Limb (tissue), 2 donors: ENCODE results near the gene GSTO2.
"Not testable (repeated sequence)": the region's sequence is repeated elsewhere in the genome, so short reads cannot be mapped to it uniquely, and the experiment has no call there.

ENCODE experiments used
- DNase-seq, 2 donors: peaks; one replicate each; pipeline ENCODE4 v3.0.0-alpha.2; 2016; ENCODE audit errors: extremely low spot score in 2 of 2

The GSTO2 gene

DNA sequence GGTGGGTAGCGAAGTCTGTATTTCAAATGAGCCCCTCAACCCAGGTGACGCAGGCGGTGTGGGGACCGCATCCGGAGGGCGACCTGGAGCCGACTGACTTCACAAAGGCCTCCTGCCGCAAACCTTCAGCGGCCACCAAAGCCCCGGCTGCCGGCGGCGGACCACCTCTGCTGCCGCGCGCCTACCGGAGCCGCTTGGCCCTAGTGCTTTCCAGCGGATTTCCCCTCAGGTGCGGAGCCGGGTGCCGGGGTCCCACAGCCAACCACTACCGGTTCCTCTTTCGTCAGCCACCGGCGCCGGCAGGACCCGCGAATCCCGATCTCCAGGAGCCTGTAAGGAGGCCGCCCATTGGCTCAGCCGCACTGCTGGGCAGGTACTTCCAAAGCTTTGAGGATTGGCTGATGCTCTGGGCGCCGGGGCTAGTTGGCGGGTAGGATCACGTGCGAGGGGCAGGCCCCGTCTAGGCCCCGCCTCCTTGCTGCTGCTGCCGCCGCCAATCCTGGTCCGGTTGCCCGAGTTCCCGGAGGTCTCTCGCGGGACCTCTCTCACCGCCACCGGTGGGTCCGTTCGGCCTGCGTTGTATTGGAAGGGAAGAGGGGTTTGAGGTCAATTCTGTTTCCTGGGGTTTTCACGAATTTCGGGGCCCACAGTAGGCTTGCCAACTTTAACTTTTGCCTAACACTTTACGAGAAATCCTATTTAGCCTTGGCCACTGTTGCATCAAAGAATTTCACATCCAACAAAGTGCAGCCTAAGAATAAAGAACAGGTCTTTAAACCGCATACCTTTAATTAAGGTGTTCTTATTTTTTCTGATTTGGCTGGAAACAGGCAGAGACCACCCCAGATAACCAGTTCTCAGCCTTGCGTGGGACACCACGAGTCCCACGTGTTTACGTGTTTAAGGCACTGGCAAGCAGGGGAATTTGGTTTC lies at the start of gene GSTO2:
Gene GSTO2 (plus strand): TSS at position 472 of the 933 bp plus-strand sequence. CDS start 5,732 bp downstream, outside the sequence.
- peak; percentile 98 to 99 for DNase-seq

DNA sequence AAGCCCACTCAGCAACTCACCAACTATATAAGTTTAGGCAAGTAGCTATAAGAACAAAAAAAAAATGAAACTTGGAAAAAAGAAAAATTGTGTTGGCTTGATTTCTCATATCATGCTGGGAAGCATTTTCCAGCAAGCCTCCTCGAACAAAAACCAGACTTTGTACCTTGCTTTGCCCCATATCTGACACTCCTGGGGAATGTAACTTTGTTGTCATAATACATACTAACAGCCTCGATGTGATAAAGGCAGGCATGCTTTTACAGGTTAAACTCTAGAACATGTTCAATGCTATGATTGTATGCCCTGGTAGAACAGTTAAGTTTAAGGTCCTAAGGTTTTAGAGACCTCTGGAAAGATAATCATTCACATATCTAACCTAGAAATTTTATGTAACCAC lies 48.5 kb upstream of the GSTO2 start:
- no peak for DNase-seq

DNA sequence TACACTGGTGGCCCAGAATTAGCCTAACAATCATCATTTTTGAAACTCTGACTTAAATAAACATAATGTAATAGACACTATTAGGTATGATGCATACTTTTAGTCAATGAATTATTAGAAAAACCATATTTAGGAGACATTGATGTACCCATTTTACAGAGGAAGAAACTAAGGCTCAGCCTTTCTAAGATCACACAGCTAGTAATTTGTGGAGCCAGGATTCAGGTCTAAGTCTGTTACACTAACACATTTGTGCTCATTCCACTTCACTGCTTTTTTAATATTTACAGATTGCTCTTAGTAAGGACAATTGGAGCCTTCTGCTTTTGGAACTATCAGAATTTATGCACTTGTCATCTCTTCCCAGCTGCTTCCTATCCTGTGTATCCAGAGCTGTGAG lies 45.7 kb upstream of the GSTO2 start:
- DNase-seq: no peak

DNA sequence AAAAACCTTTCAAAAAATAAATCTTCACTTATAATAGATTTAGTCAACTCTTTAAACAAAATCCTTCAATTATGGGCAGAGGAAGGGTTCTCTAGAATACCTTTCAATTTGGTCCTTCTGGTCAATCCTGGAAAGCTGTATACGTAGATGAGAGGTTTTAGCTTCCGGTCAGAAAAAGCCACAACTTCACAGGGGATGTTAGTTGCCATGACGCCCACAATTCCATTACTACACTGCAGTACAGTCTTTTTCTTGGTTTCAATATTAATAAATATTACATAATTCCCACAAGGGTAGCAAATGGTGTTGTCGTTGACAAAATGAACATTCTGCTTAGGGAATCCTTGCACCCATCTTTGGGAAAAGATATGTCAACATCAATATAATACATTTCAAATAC lies 38.5 kb upstream of the GSTO2 start:
- DNase-seq: no peak

DNA sequence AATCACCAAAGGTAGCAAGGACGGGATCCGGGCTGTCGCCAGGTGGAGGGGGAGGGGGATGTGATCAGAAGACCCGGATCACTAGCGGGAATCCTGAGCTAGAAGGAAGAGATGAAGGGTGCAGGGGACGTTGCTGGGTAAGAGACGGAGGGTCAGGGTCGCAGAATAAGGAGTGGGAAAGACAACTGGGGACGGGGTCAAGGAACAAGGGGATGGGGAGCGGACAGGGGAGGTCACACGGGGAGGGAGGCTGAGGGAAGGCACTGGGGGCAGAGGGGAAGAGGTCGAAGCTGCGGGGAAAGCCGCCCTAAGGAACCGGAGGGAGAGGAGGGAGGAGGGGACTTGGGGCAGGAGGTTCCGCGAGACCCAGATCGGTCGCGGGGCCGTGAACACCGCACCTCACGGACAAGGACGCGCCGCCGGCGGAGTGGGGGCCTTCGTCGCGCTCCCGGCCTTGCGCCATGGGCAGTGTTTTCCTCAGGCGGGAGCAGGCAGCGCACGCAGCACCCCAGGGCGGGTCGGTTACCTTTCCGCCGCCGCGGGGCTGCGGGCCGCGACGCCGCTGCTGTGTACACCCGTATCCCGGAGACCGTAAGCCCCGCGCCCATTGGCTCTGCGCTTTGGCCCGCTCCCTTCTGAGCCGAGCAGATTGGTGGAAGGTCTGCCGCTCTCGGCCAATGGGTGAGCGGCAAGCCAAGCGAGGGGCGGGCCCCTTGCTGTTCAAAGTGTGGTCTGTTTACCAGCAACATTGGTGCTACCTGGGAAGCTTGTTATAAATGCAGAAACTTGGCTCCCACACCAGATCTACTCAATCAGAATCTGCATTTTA lies 37.0 kb upstream of the GSTO2 start, which contains the start of gene CFAP43:
Gene CFAP43 (minus strand): TSS at position 581 of the 829 bp plus-strand sequence. CDS start 118 bp downstream, at position 463.
- peak; percentile 96 to 99 for DNase-seq

DNA sequence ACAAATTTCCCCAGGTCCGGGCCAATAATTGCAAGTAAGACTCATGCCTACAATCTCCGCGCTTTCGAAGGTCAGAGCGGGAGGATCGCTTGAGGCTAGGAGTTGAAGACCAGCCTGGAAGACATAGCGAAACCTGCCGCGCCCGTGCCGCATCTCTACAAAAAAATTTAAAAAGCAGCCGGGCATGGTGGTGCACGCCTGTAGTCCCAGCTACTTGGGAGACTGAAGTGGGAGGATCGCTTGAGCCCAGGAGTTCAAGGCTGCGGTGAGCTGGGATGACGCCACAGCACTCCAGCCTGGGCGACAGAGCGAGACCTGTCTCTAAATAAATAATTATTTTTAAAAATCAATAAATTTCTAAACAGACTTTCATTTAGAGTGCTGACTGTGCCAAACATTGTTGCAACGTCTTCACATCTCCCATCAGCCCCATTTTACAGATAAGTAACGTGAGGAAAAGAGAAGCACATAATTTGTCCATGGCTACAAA lies 36.3 kb upstream of the GSTO2 start:
- DNase-seq: no peak

DNA sequence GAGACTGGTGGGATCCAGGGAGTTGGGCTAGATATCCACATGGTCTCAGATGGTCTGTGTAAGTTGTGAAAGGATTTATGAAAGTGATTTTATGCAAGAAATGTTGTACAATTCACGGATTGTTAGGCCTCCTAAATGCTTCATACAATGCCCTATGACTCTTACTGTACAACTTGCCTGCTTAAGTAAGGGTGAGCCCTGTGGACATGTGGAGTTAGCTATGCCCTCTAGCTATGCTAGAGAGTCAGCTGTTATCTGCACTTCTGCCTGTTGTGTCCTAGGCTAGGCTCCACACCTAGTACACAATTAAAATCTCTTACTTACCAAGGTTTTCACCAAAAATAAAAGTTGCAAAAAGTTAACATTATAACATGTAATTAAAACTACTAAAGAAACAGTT lies 35.2 kb upstream of the GSTO2 start:
- DNase-seq: no peak

DNA sequence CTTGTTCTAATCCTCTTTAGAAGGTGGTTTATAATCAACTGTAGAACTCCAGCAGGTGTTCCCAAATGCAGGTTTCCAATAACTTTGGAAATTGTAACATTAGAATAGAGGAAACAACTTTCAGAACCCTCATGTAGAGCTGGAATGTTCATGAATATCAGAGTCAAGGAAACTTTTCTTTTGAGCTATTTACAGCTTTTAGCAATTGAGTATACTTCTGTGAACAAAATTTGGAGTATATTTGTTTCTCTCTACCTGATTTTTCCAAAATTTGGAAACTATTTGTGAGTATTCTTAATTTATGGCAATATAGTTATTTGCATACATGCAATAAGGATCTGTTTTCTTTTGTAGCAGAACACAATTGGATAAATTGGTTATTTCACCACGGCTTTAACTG lies 34.0 kb upstream of the GSTO2 start:
- DNase-seq: no peak

DNA sequence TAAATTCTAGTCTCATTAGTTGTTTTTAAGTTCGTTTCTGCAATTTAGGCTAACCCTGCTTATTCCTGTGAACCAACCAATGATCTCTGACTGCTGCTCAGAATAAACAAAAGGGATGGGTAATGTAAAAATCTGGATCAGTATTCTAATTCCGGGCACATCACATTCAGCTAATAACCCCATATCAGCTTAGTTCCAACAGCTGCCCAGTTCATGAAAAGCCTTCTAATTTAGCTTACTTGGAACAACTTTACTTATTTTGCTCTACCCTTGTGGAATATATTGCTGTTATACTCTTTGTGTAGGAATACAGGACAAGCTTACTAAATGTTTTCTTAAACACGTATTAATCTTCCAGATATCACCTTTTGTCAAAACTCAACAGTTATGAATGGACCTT lies 33.2 kb upstream of the GSTO2 start:
- no peak for DNase-seq

DNA sequence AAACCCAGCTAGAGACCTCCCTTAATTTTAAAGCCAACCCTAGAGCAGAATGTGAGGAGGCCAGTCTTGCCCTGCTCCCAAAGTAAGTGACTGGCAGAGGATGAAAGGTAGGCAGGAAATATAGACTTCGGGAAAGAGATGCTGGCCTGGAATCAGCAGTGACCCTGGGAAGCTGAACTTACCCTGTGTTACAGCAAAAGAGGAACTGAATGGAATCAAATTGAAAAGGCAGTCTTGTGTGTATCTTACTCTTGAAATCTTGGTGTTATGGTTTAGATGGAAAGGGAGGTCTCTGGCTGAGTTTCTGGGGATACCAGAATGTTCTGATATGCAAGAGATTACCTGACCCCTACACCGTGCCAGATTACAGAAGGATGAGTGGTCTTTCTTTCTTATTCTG lies 28.9 kb upstream of the GSTO2 start:
- no peak for DNase-seq

DNA sequence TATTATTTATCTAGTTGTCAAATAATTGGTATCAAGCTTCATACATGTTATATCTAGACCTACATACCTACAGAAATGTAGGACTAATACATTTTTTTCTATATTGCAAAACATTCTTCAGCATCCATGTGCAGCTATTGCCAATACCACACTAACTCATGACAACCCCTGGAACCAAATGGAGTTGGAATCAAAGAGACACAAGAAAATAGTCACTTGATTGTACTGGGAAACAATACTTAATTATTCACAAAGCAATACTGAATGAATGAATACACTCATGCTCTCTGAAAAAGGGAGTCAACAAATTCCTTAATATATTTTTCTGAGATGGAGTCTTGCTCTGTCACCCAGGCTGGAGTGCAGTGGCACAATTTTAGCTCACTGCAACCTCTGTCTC lies 26.4 kb upstream of the GSTO2 start:
- DNase-seq: no peak

DNA sequence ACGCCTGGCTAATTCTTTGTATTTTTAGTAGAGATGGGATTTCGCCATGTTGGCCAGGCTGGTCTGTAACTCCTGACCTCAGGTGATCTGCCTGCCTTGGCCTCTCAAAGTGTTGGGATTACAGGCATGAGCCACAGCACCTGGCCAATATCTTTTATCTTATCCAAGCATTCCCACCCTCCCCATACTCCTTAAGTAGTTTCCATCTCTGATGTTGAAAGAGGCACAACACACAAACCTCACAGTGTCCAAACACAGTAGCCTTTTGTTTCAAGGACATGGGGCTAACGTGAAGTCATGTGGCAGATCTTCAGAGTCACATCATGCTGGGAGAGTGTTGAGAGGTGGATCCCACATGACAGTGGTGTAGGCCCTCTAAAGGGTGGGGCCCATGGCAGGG lies 26.0 kb upstream of the GSTO2 start:
- DNase-seq: not testable (repeated sequence)

DNA sequence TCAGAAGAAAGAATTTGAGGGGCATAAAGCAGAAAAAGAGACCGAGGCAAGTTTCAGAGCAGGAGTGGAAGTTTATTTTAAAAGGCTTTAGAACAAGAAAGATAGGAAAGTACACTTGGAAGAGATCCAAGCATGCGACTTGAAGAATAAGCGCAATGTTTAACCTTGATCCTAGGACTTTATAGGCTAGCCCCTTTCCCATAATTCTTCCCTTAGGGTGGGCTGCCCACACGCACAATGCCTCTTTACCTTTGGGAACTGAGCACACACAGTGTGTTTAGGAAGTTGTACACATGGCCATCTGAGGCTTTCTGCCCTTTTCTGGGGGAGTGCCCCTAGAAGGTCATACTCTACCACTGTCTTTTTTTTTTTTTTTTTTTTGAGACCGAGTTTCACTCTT lies 25.5 kb upstream of the GSTO2 start:
- DNase-seq: no peak

DNA sequence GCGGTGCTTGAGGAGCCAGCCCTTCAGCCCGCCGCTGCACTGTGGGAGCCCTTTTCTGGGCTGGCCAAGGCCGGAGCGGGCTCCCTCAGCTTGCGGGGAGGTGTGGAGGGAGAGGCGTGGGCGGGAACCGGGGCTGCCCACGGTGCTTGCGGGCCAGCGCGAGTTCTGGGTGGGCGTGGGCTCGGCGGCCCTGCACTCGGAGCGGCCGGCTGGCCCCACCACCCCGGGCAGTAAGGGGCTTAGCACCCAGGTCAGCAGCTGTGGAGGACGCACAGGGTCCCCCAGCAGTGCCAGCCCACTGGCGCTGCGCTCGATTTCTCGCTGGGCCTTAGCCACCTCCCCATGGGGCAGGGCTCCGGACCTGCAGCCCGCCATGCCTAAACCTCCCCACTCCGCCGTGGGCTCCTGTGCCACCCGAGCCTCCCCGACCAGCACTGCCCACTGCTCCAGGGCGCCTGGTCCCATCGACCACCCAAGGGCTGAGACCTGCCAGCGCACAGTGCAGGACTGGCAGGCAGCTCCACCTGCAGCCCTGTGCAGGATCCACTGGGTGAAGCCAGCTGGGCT lies 23.8 kb upstream of the GSTO2 start:
- no peak for DNase-seq

DNA sequence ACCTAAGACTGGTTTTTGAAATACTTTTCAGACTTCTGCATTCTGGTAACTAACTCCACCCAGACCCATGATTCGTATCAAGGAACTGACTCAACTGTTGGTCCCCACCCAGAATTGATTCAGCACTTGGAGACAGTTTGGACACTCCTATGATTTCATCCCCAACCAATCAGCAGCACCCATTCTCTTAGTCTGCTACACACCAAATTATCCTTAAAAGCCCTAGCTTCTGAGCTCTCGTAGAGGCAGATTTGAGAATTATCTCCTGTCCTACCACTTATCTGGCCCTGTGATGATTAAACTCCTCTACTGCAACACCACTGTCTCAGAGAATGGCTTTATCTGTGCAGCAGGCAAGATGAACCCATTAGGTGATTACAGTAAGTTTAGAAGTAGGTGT lies 22.0 kb upstream of the GSTO2 start:
- no peak for DNase-seq

DNA sequence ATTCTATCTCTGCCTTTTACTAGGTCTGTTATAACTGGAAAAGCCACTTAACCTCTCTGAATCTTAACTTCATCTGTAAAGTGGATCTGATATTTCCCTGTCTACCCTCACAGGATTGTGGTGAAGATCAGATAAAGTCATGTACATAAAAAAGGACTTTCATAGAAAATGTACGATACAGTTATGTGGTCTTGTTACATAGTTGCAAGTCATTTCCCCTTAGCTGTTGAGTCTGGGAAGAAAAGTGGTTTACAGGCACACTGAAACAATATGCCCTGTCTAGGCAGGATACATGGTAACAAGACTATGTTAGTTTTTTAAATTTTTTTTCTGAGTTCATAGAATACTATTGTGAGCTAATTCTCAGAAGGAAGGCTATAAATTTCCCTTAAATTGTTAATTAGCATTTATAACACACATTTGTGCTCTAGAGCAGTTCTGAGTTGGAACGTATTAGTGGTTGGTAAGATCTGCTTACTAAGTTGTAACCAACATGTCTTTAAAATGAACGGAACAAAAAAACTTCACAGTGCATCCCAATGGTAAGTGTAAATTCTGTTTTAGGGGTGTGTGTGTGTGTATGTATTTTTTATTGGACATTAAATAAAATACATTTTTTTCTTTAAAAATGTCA lies 21.4 kb upstream of the GSTO2 start:
- no peak for DNase-seq

DNA sequence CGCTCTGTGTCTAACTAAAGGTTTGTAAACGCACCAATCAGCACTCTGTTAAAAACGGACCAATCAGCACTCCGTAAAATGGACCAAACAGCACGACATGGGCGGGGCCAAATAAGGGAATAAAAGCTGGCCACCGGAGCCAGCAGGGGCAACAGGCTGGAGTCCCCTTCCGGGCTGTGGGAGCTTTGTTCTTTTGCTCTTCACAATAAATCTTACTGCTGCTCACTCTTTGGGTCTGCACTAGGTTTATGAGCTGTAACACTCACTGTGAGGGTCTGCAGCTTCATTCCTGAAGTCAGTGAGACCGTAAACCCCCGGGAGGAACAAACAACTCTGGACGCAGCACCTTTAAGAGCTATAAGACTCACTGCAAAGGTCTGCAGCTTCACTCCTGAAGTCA lies 20.1 kb upstream of the GSTO2 start:
- not testable (repeated sequence) for DNase-seq

DNA sequence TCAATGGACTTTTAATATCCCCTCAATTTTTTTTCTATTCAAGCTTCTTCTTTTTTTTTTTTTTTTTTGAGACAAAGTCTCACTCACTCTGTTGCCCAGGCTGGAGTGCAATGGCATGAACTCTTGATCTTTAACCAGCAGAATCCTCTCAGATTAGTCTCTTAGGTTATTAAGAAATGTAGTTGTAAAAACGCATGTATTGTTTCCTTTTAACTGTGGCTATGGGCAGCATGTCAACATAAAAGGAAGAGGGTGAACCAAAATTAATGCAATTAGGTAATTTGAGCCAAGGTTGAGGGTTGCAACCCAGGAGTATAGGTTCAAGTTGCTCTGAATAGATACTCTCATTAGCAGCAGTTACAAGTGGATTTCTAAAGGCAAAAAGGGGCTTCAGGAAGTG lies 18.6 kb upstream of the GSTO2 start:
- no peak for DNase-seq

DNA sequence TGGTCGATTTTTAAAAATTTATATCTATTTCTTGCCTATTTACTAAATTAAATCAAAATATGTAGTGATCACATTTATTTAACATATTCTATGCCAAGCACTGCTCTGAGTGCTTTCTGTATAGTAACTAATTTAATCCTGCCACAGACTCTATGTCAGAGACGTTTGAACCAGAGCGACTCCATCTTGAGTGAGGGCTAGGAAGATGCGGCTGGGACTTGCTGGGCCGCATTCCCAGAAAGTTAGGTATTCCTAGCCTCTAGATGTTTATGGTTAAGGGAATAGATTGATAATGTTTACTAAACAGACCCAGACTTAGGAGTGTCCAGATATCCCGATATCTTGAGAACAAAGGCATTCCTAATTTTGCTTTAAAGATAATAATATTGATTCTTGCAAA lies 17.5 kb upstream of the GSTO2 start:
- no peak for DNase-seq

DNA sequence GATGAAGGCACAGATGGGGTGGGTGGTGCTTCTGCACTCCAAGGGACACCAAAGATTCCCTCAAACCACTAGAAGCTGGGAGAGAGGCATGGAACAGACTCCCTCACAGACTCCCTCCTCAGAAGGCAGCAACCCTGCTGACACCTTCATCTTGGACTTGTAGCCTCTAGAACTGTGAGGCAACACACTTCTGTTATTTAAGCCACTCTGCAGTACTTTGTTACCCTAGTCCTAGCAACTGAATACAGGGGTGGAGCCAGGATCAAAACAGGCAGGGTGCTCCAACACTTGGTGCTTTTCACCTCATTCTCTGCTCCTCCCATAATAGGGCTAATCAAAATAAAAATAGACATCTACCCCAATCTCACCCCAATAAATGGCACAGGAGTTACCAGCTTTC lies 16.6 kb upstream of the GSTO2 start:
- DNase-seq: no peak

DNA sequence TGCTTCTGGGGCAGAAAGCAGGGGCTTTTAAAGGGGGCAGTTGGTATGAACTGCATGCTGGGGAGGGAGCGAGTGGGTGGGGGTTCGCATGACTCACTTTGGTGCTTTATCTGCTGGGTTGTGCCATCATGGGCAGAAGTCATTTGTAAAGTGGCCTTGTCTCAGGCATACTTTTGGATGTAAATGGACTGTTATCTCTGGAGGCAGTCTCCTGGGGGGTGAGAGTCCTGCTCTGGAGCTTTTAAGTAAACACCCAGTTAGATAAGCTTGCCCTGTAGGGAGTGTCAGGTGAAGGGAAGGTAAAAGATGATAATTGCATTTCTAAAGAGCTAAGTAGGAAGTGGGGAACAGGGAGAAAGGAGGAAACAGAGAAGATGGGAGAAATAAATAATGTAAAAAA lies 15.9 kb upstream of the GSTO2 start:
- DNase-seq: no peak
